Activated naive CD4-positive, alpha-beta T cell treated with anti-CD3 and anti-CD28 coated beads for 36 hours (primary cell): ENCODE measurements around the gene CELF2. TPM values are rescaled to one million over a fixed set of nuclear protein-coding genes. Genes with fewer than 3 reads are reported as not detected.

Experiments used
- CTCF ChIA-PET: fragments of 350-600 bp; sonication (Branson Sonifier 250); formaldehyde crosslinking; loops from one replicate; lab custom pipeline; 2021; ENCODE audit warnings: antibody characterized with exemption; lab: Charles Lee
- DNase-seq: peaks from one replicate; pipeline ENCODE4 v3.0.0-alpha.2; 2020
- H3K27ac Mint-ChIP-seq: one replicate; pipeline ENCODE4 v1.8.0; 2021; ENCODE audit warnings: mild to moderate bottlenecking, mixed read lengths
- H3K27me3 Mint-ChIP-seq: one replicate; pipeline ENCODE4 v1.8.0; 2021; ENCODE audit warnings: low read depth, mixed read lengths
- H3K36me3 Mint-ChIP-seq: one replicate; pipeline ENCODE4 v1.8.0; 2021; ENCODE audit warnings: low read depth, mixed read lengths
- H3K4me1 Mint-ChIP-seq: one replicate; pipeline ENCODE4 v1.8.0; 2021; ENCODE audit warnings: low read depth, mixed read lengths
- H3K4me3 Mint-ChIP-seq: one replicate; pipeline ENCODE4 v1.8.0; 2021; ENCODE audit warnings: mild to moderate bottlenecking, moderate library complexity, mixed read lengths
- H3K9me3 Mint-ChIP-seq: one replicate; pipeline ENCODE4 v1.8.0; 2021; ENCODE audit warnings: mixed read lengths
- intact Hi-C: fragments of 100-400 bp; cut with micrococcal nuclease; formaldehyde crosslinking; loops from one replicate; pipeline ENCODE4 v1.15.1; 2023
- total RNA-seq, 2 experiments: library from RNA; stranded (reverse); gene quantifications; one replicate each; pipeline ENCODE4 v1.2.3, GENCODE V29; 2021

The CELF2 gene
- total RNA-seq, 2 experiments from 2014 or later: 68.2 to 72.2 TPM

- intact Hi-C loops: no loop called here
- Mint-ChIP-seq H3K4me1 (peaks cover 15% of the 10 kb centered on the region), H3K9me3 (no peaks in the 10 kb centered on the region), H3K27ac (no peak overlapping the region), H3K27me3 (no peaks in the 10 kb centered on the region), H3K4me3 (no peak overlapping the region), H3K36me3 (peaks cover 15% of the 10 kb centered on the region)
- no peak for DNase-seq
- CTCF ChIA-PET: interaction anchor here (0.6 kb wide), 1 partner anchor 425 kb away, joined by 4 read pairs; no protein-coding TSS in a partner anchor
Measured at GRCh38 chr10:11246752-11247467, 229.2 kb downstream of the CELF2 start.

- peaks cover 18% of the 10 kb centered on the region for H3K36me3 Mint-ChIP-seq
Measured at GRCh38 chr10:11249152-11249807, 231.6 kb downstream of the CELF2 start.

GRCh38 chr10:11249808-11250195, 232.1 kb downstream of the CELF2 start:
- CTCF ChIA-PET: no interaction called here
- no peak for DNase-seq
- H3K4me3 Mint-ChIP-seq: no peak overlapping the region
- peak overlapping the region; percentile 33 for H3K27ac Mint-ChIP-seq
- peaks cover 28% of the 10 kb centered on the region for H3K4me1 Mint-ChIP-seq
- no peaks in the 10 kb centered on the region for H3K27me3 Mint-ChIP-seq
- intact Hi-C loops: no loop called here
- H3K36me3 Mint-ChIP-seq: peaks cover 21% of the 10 kb centered on the region
- H3K9me3 Mint-ChIP-seq: no peaks in the 10 kb centered on the region

More at GRCh38 chr10:11249152-11249807, 231.6 kb downstream of the CELF2 start:
- H3K4me1 Mint-ChIP-seq: peaks cover 25% of the 10 kb centered on the region
- H3K9me3 Mint-ChIP-seq: no peaks in the 10 kb centered on the region
- CTCF ChIA-PET: interaction anchor here (0.6 kb wide), 1 partner anchor 31 kb away, joined by 4 read pairs; no protein-coding TSS in a partner anchor
- no peak for DNase-seq
- H3K4me3 Mint-ChIP-seq: no peak overlapping the region
- H3K27me3 Mint-ChIP-seq: no peaks in the 10 kb centered on the region
- H3K27ac Mint-ChIP-seq: no peak overlapping the region
- intact Hi-C loops: no loop called here

GRCh38 chr10:11250304-11250703, 232.6 kb downstream of the CELF2 start:
- Mint-ChIP-seq H3K27ac (peak overlapping the region; percentile 1), H3K4me3 (no peak overlapping the region), H3K27me3 (no peaks in the 10 kb centered on the region), H3K36me3 (peaks cover 21% of the 10 kb centered on the region), H3K9me3 (no peaks in the 10 kb centered on the region), H3K4me1 (peaks cover 33% of the 10 kb centered on the region)
- intact Hi-C loops: no loop called here
- no peak for DNase-seq
- CTCF ChIA-PET: no interaction called here

- H3K9me3 Mint-ChIP-seq: no peaks in the 10 kb centered on the region
- H3K27me3 Mint-ChIP-seq: no peaks in the 10 kb centered on the region
- no peak for DNase-seq
- no peak overlapping the region for H3K27ac Mint-ChIP-seq
- H3K4me3 Mint-ChIP-seq: no peak overlapping the region
- H3K4me1 Mint-ChIP-seq: peaks cover 59% of the 10 kb centered on the region
- CTCF ChIA-PET: interaction anchor here (0.8 to 1.3 kb wide), 3 partner anchors 9 to 19 kb away, joined by 3 to 7 read pairs (median 3); no protein-coding TSS in a partner anchor
- intact Hi-C loops: no loop called here
- H3K36me3 Mint-ChIP-seq: peaks cover 25% of the 10 kb centered on the region
Measured at GRCh38 chr10:11252887-11253286, 235.2 kb downstream of the CELF2 start.

GRCh38 chr10:11253385-11254002, 235.8 kb downstream of the CELF2 start:
- no peak for DNase-seq
- H3K4me1 Mint-ChIP-seq: peaks cover 65% of the 10 kb centered on the region
- H3K27ac Mint-ChIP-seq: no peak overlapping the region
- H3K4me3 Mint-ChIP-seq: no peak overlapping the region
- CTCF ChIA-PET: interaction anchor here (1.3 kb wide), 1 partner anchor 18 kb away, joined by 7 read pairs; no protein-coding TSS in a partner anchor
- peaks cover 31% of the 10 kb centered on the region for H3K36me3 Mint-ChIP-seq
- H3K9me3 Mint-ChIP-seq: no peaks in the 10 kb centered on the region
- no peaks in the 10 kb centered on the region for H3K27me3 Mint-ChIP-seq
- intact Hi-C loops: no loop called here

GRCh38 chr10:11255156-11255555, 237.5 kb downstream of the CELF2 start:
- Mint-ChIP-seq H3K27ac (peak overlapping the region; percentile 14), H3K4me3 (no peak overlapping the region), H3K9me3 (no peaks in the 10 kb centered on the region), H3K36me3 (peaks cover 36% of the 10 kb centered on the region), H3K27me3 (no peaks in the 10 kb centered on the region), H3K4me1 (peaks cover 68% of the 10 kb centered on the region)
- intact Hi-C loops: no loop called here
- DNase-seq: no peak
- CTCF ChIA-PET: interaction anchor here (1.0 to 1.6 kb wide), 2 partner anchors 9 to 16 kb away, joined by 3 to 8 read pairs; no protein-coding TSS in a partner anchor

GRCh38 chr10:11255796-11256444, 238.2 kb downstream of the CELF2 start:
- no peak for DNase-seq
- H3K9me3 Mint-ChIP-seq: no peaks in the 10 kb centered on the region
- no peaks in the 10 kb centered on the region for H3K27me3 Mint-ChIP-seq
- no peak overlapping the region for H3K4me3 Mint-ChIP-seq
- H3K36me3 Mint-ChIP-seq: peaks cover 38% of the 10 kb centered on the region
- peaks cover 67% of the 10 kb centered on the region for H3K4me1 Mint-ChIP-seq
- intact Hi-C loops: loop anchor here (2.0 kb wide), 1 partner anchor 21 kb away; no protein-coding TSS in a partner anchor
- CTCF ChIA-PET: interaction anchor here (0.6 to 1.6 kb wide), 4 partner anchors 10 to 145 kb away, joined by 3 to 8 read pairs (median 3); no protein-coding TSS in a partner anchor
- H3K27ac Mint-ChIP-seq: peak overlapping the region; percentile 86

GRCh38 chr10:11256896-11257295, 239.2 kb downstream of the CELF2 start:
- CTCF ChIA-PET: interaction anchor here (0.7 to 1.8 kb wide), 3 partner anchors 13 to 91 kb away, joined by 3 to 11 read pairs (median 3); no protein-coding TSS in a partner anchor
- peak; percentile 61 for DNase-seq
- Mint-ChIP-seq H3K9me3 (no peaks in the 10 kb centered on the region), H3K27me3 (no peaks in the 10 kb centered on the region), H3K4me3 (peak overlapping the region; percentile 16), H3K36me3 (peaks cover 41% of the 10 kb centered on the region), H3K4me1 (peaks cover 77% of the 10 kb centered on the region), H3K27ac (peak overlapping the region; percentile 86)
- intact Hi-C loops: loop anchor here (2.0 kb wide), 1 partner anchor 22 kb away; no protein-coding TSS in a partner anchor

GRCh38 chr10:11257440-11258090, 239.9 kb downstream of the CELF2 start:
- DNase-seq: no peak
- no peaks in the 10 kb centered on the region for H3K9me3 Mint-ChIP-seq
- peak overlapping the region; percentile 86 for H3K27ac Mint-ChIP-seq
- H3K27me3 Mint-ChIP-seq: no peaks in the 10 kb centered on the region
- CTCF ChIA-PET: interaction anchor here (0.7 to 1.8 kb wide), 3 partner anchors 12 to 92 kb away, joined by 3 to 11 read pairs (median 3); no protein-coding TSS in a partner anchor
- peaks cover 84% of the 10 kb centered on the region for H3K4me1 Mint-ChIP-seq
- H3K36me3 Mint-ChIP-seq: peaks cover 47% of the 10 kb centered on the region
- intact Hi-C loops: loop anchor here (2.0 kb wide), 1 partner anchor 23 kb away; no protein-coding TSS in a partner anchor
- no peak overlapping the region for H3K4me3 Mint-ChIP-seq

GRCh38 chr10:11260170-11260569, 242.5 kb downstream of the CELF2 start:
- CTCF ChIA-PET: no interaction called here
- Mint-ChIP-seq H3K9me3 (no peaks in the 10 kb centered on the region), H3K27ac (peak overlapping the region; percentile 15), H3K4me3 (no peak overlapping the region), H3K27me3 (no peaks in the 10 kb centered on the region), H3K36me3 (peaks cover 43% of the 10 kb centered on the region), H3K4me1 (peaks cover 91% of the 10 kb centered on the region)
- DNase-seq: no peak
- intact Hi-C loops: no loop called here
